CD4-positive, alpha-beta memory T cell (primary cell): Measurements from ENCODE around the gene RIC1. TPM values are rescaled to one million over a fixed set of nuclear protein-coding genes. Genes with fewer than 3 reads are reported as not detected.
A peak's percentile ranks its signal among the peaks of the same experiment; 100 is the strongest.
"Not testable (repeated sequence)": the region's sequence is repeated elsewhere in the genome, so short reads cannot be mapped to it uniquely, and the experiment has no call there.

Experiments
- CTCF ChIA-PET: fragments of 350-600 bp; sonication (Branson Sonifier 250); formaldehyde crosslinking; loops from one replicate; lab custom pipeline; 2021; ENCODE audit warnings: inconsistent platforms; ENCODE audit not compliant: partially characterized antibody; lab: Charles Lee
- POLR2A ChIA-PET: fragments of 350-600 bp; sonication (Branson Sonifier 250); formaldehyde crosslinking; loops from one replicate; lab custom pipeline; 2021; ENCODE audit not compliant: partially characterized antibody; lab: Charles Lee
- DNase-seq, 5 donors: peaks; one replicate each; pipeline versions ENCODE4 v3.0.0 to v3.0.0-alpha.2; 2020 to 2022; ENCODE audit warnings: mixed read lengths in 1 of 5
- H3K27ac ChIP-seq: one replicate; pipeline ENCODE4 v1.7.0; 2013; ENCODE audit warnings: low read depth, low read length
- H3K27me3 ChIP-seq: 2 replicates; pipeline ENCODE4 v1.7.0; 2013; ENCODE audit warnings: mild to moderate bottlenecking, low read length, moderate library complexity; ENCODE audit not compliant: insufficient read depth
- H3K36me3 ChIP-seq: 2 replicates; pipeline ENCODE4 v1.7.0; 2013; ENCODE audit warnings: mild to moderate bottlenecking, low read length, moderate library complexity; ENCODE audit not compliant: insufficient read depth
- H3K4me1 ChIP-seq: 2 replicates; pipeline ENCODE4 v1.7.0; 2013; ENCODE audit warnings: mild to moderate bottlenecking, low read length, moderate library complexity; ENCODE audit not compliant: insufficient read depth
- H3K4me3 ChIP-seq, 2 donors: one replicate each; pipeline ENCODE4 v1.7.0; 2013; ENCODE audit warnings: low read length in 2 of 2, mild to moderate bottlenecking in 1 of 2
- H3K9me3 ChIP-seq, 2 donors: one replicate each; pipeline ENCODE4 v1.7.0; 2013; ENCODE audit warnings: low read length in 2 of 2, control low read depth in 1 of 2; ENCODE audit not compliant: control insufficient read depth in 1 of 2
- H3K27ac Mint-ChIP-seq, 7 donors: one replicate each; pipeline ENCODE4 v1.8.0; 2020 to 2021; ENCODE audit warnings: mixed read lengths in 7 of 7, mild to moderate bottlenecking in 6 of 7, inconsistent platforms in 3 of 7, moderate library complexity in 3 of 7
- H3K27me3 Mint-ChIP-seq, 2 donors: one replicate each; pipeline ENCODE4 v1.8.0; 2020 to 2021; ENCODE audit warnings: mixed read lengths in 2 of 2
- H3K36me3 Mint-ChIP-seq, 2 donors: one replicate each; pipeline ENCODE4 v1.8.0; 2020 to 2021; ENCODE audit warnings: mixed read lengths in 2 of 2, inconsistent platforms in 1 of 2, mild to moderate bottlenecking in 1 of 2
- H3K4me1 Mint-ChIP-seq, 4 donors: one replicate each; pipeline ENCODE4 v1.8.0; 2020 to 2021; ENCODE audit warnings: mixed read lengths in 4 of 4, mild to moderate bottlenecking in 1 of 4
- H3K4me3 Mint-ChIP-seq, 8 donors: one replicate each; pipeline ENCODE4 v1.8.0; 2020 to 2021; ENCODE audit warnings: mixed read lengths in 8 of 8, mild to moderate bottlenecking in 7 of 8, moderate library complexity in 6 of 8, inconsistent platforms in 3 of 8
- H3K9me3 Mint-ChIP-seq, 8 donors: one replicate each; pipeline ENCODE4 v1.8.0; 2020 to 2021; ENCODE audit warnings: mixed read lengths in 8 of 8, mild to moderate bottlenecking in 5 of 8, inconsistent platforms in 3 of 8, moderate library complexity in 1 of 8
- intact Hi-C: fragments of 100-400 bp; cut with micrococcal nuclease; formaldehyde crosslinking; loops from one replicate; pipeline ENCODE4 v1.15.1; 2023
- polyA plus RNA-seq, 2 donors: library from polyadenylated mRNA; unstranded; fragments of 300-500 nt; fragmentation: Illumina TruSeq; gene quantifications; one replicate each; pipeline ENCODE4 v1.2.3, GENCODE V29; 2021
- total RNA-seq, 2 experiments: library from RNA; stranded (reverse); gene quantifications; one replicate each; pipeline ENCODE4 v1.2.3, GENCODE V29; 2021

The RIC1 gene
- total RNA-seq, result 10 to 100 TPM; 26.3 to 27.1 TPM
- 1 to 10 TPM; 2.4 to 7.6 TPM for polyA plus RNA-seq

GRCh38 chr9:5628530-5629311 lies at the start of gene RIC1:
TSS of gene RIC1 (plus strand) at chr9:5629107. CDS start at chr9:5629310, 203 bp downstream.
- peaks cover 76% of the 10 kb centered on the region for H3K4me1 ChIP-seq
- CTCF ChIA-PET, result interaction anchor here (1.0 to 2.8 kb wide), 7 partner anchors 10 to 443 kb away, joined by 3 to 14 read pairs (median 5); partner anchors contain the start of genes ERMP1 and PLGRKT

GRCh38 chr9:5579881-5580280 lies 49.0 kb upstream of the RIC1 start:
- Mint-ChIP-seq H3K4me1 (peaks cover 18 to 42% (median 22%) of the 10 kb centered on the region in 4 donors), H3K27me3 (no peaks in the 10 kb centered on the region)
- CTCF ChIA-PET, result interaction anchor here (1.9 kb wide), 1 partner anchor 10 kb away, joined by 6 read pairs; no protein-coding TSS in a partner anchor

More at GRCh38 chr9:5628530-5629311, at the start of gene RIC1:
- intact Hi-C loops, result loop anchor here (1.0 to 5.0 kb wide), 13 partner anchors 36 to 1128 kb away; partner anchors contain the start of genes CD274, CDC37L1, ERMP1 and JAK2
- Histone ChIP-seq H3K36me3 (no peaks in the 10 kb centered on the region), H3K27ac (peak within 1 kb of the TSS; percentile 89), H3K9me3 (no peaks in the 10 kb centered on the region), H3K4me3 (peak within 1 kb of the TSS; percentile 82 to 86), H3K27me3 (no peaks in the 10 kb centered on the region)
- Mint-ChIP-seq H3K27ac (peak within 1 kb of the TSS; percentile 92 to 99 (median 97)), H3K9me3 (no peaks in the 10 kb centered on the region), H3K27me3 (no peaks in the 10 kb centered on the region), H3K4me1 (peaks cover 44 to 65% (median 53%) of the 10 kb centered on the region in 4 donors), H3K4me3 (peak within 1 kb of the TSS; percentile 97 to 99 (median 98)), H3K36me3 (peaks cover 0 to 22% of the 10 kb centered on the region in 2 donors)
- POLR2A ChIA-PET, result interaction anchor here (0.6 to 3.4 kb wide), 33 partner anchors 9 to 1129 kb away, joined by 3 to 37 read pairs (median 5); partner anchors contain the start of genes AK3, CD274, CDC37L1 and ERMP1
- DNase-seq, result peak; percentile 89 to 90 (median 90)

GRCh38 chr9:5580650-5581049 lies 48.3 kb upstream of the RIC1 start:
- no peaks in the 10 kb centered on the region for H3K27me3 ChIP-seq
- Mint-ChIP-seq H3K27me3 (no peaks in the 10 kb centered on the region), H3K4me3 (no peak overlapping the region), H3K9me3 (peaks cover 0 to 1% (median 0%) of the 10 kb centered on the region in 8 donors), H3K27ac (peak overlapping the region in 2 of 7 donors; percentile 56 to 59), H3K4me1 (peaks cover 23 to 42% (median 23%) of the 10 kb centered on the region in 4 donors), H3K36me3 (no peaks in the 10 kb centered on the region)
- H3K4me3 ChIP-seq, result no peak overlapping the region
- no peaks in the 10 kb centered on the region for H3K9me3 ChIP-seq
- intact Hi-C loops, result loop anchor here (10.0 kb wide), 1 partner anchor 46 kb away; no protein-coding TSS in a partner anchor
- ChIA-PET CTCF (interaction anchor here (1.0 to 1.9 kb wide), 2 partner anchors 9 to 130 kb away, joined by 5 to 6 read pairs; partner anchors contain the start of gene CD274), POLR2A (interaction anchor here (1.7 kb wide), 1 partner anchor 130 kb away, joined by 4 read pairs; the partner anchor contains the start of gene CD274)
- H3K4me1 ChIP-seq, result peaks cover 14% of the 10 kb centered on the region
- no peak for DNase-seq
- H3K27ac ChIP-seq, result no peak overlapping the region
- no peaks in the 10 kb centered on the region for H3K36me3 ChIP-seq

More at GRCh38 chr9:5579881-5580280, 49.0 kb upstream of the RIC1 start:
- H3K4me3 ChIP-seq, result no peak overlapping the region
- POLR2A ChIA-PET, result interaction anchor here (1.7 kb wide), 1 partner anchor 129 kb away, joined by 4 read pairs; the partner anchor contains the start of gene CD274
- no peaks in the 10 kb centered on the region for H3K27me3 ChIP-seq
- Mint-ChIP-seq H3K36me3 (peaks cover 0 to under 1% of the 10 kb centered on the region in 2 donors), H3K4me3 (no peak overlapping the region), H3K9me3 (no peaks in the 10 kb centered on the region), H3K27ac (peak overlapping the region in 1 of 7 donors; percentile 19)
- no peak for DNase-seq
- peaks cover 8% of the 10 kb centered on the region for H3K4me1 ChIP-seq
- H3K27ac ChIP-seq, result no peak overlapping the region
- no peaks in the 10 kb centered on the region for H3K36me3 ChIP-seq
- intact Hi-C loops, result loop anchor here (10.0 kb wide), 1 partner anchor 45 kb away; no protein-coding TSS in a partner anchor
- no peaks in the 10 kb centered on the region for H3K9me3 ChIP-seq

- ChIA-PET POLR2A (interaction anchor here (0.8 to 8.8 kb wide), 4 partner anchors 8 to 133 kb away, joined by 3 to 178 read pairs (median 15); partner anchors contain the start of gene CD274), CTCF (interaction anchor here (1.0 to 9.3 kb wide), 5 partner anchors 8 to 133 kb away, joined by 5 to 236 read pairs (median 7); partner anchors contain the start of gene CD274)
- peak overlapping the region in 1 of 7 donors; percentile 74 for H3K27ac Mint-ChIP-seq
These were observed 47.2 kb upstream of the RIC1 start for GRCh38 chr9:5581706-5582105.

GRCh38 chr9:5582835-5583195 lies 46.1 kb upstream of the RIC1 start:
- H3K4me1 Mint-ChIP-seq, result peaks cover 43 to 64% (median 44%) of the 10 kb centered on the region in 4 donors

More at GRCh38 chr9:5581706-5582105, 47.2 kb upstream of the RIC1 start:
- not testable (repeated sequence) for H3K9me3 Mint-ChIP-seq, H3K27me3 Mint-ChIP-seq, H3K9me3 ChIP-seq, H3K27me3 ChIP-seq, H3K4me3 ChIP-seq, DNase-seq, H3K36me3 Mint-ChIP-seq, H3K27ac ChIP-seq, H3K4me3 Mint-ChIP-seq, H3K36me3 ChIP-seq
- H3K4me1 Mint-ChIP-seq, result peaks cover 33 to 53% (median 33%) of the 10 kb centered on the region in 4 donors
- H3K4me1 ChIP-seq, result peaks cover 24% of the 10 kb centered on the region
- intact Hi-C loops, result loop anchor here (10.0 kb wide), 1 partner anchor 47 kb away; no protein-coding TSS in a partner anchor

GRCh38 chr9:5586391-5586802 lies 42.5 kb upstream of the RIC1 start:
- Histone ChIP-seq H3K27ac (peak overlapping the region; percentile 37), H3K4me1 (peaks cover 45% of the 10 kb centered on the region), H3K9me3 (no peaks in the 10 kb centered on the region), H3K4me3 (no peak overlapping the region), H3K27me3 (no peaks in the 10 kb centered on the region), H3K36me3 (no peaks in the 10 kb centered on the region)
- intact Hi-C loops, result loop anchor here (1.0 to 10.0 kb wide), 5 partner anchors 28 to 824 kb away; partner anchors contain the start of gene CD274
- Mint-ChIP-seq H3K27me3 (no peaks in the 10 kb centered on the region), H3K36me3 (no peaks in the 10 kb centered on the region), H3K9me3 (peaks cover 0 to 2% (median 0%) of the 10 kb centered on the region in 8 donors), H3K27ac (peak overlapping the region; percentile 62 to 98 (median 96)), H3K4me3 (peak overlapping the region in 7 of 8 donors; percentile 14 to 75 (median 56)), H3K4me1 (peaks cover 37 to 65% (median 46%) of the 10 kb centered on the region in 4 donors)
- DNase-seq, result peak in 4 of 5 donors; percentile 37 to 51 (median 46)
- POLR2A ChIA-PET, result interaction anchor here (0.6 to 8.8 kb wide), 20 partner anchors 12 to 877 kb away, joined by 3 to 178 read pairs (median 6); partner anchors contain the start of genes CD274, JAK2, PDCD1LG2 and PLGRKT
- CTCF ChIA-PET, result interaction anchor here (0.7 to 9.3 kb wide), 16 partner anchors 10 to 399 kb away, joined by 3 to 236 read pairs (median 6); partner anchors contain the start of genes CD274, INSL6 and PDCD1LG2

More at GRCh38 chr9:5582835-5583195, 46.1 kb upstream of the RIC1 start:
- Histone ChIP-seq H3K4me1 (peaks cover 35% of the 10 kb centered on the region), H3K9me3 (no peaks in the 10 kb centered on the region), H3K27ac (no peak overlapping the region), H3K36me3 (no peaks in the 10 kb centered on the region), H3K4me3 (no peak overlapping the region), H3K27me3 (no peaks in the 10 kb centered on the region)
- ChIA-PET CTCF (interaction anchor here (0.6 to 9.3 kb wide), 10 partner anchors 9 to 396 kb away, joined by 3 to 236 read pairs (median 4); partner anchors contain the start of genes CD274 and PDCD1LG2), POLR2A (interaction anchor here (0.6 to 8.8 kb wide), 15 partner anchors 8 to 145 kb away, joined by 3 to 178 read pairs (median 5); partner anchors contain the start of genes CD274, PDCD1LG2 and PLGRKT)
- DNase-seq, result peak in 4 of 5 donors; percentile 42 to 63 (median 52)
- Mint-ChIP-seq H3K27ac (peak overlapping the region; percentile 49 to 92 (median 88)), H3K36me3 (no peaks in the 10 kb centered on the region), H3K4me3 (peak overlapping the region in 3 of 8 donors; percentile 7 to 48 (median 13)), H3K27me3 (no peaks in the 10 kb centered on the region), H3K9me3 (peaks cover 0 to 2% (median 0%) of the 10 kb centered on the region in 8 donors)
- intact Hi-C loops, result loop anchor here (10.0 kb wide), 1 partner anchor 48 kb away; no protein-coding TSS in a partner anchor
